ENCODE data around the gene SUGCT. TPM values are rescaled to one million over a fixed set of nuclear protein-coding genes. Genes with fewer than 3 reads are reported as not detected.
A peak's percentile ranks its signal among the peaks of the same experiment; 100 is the strongest.

The SUGCT gene
- total and polyA plus RNA-seq, 2 of the 13 experiments (the other 11 are each of a cell fraction or from before 2014, with no cell fraction given): 10.1 to 22.2 TPM

DNA sequence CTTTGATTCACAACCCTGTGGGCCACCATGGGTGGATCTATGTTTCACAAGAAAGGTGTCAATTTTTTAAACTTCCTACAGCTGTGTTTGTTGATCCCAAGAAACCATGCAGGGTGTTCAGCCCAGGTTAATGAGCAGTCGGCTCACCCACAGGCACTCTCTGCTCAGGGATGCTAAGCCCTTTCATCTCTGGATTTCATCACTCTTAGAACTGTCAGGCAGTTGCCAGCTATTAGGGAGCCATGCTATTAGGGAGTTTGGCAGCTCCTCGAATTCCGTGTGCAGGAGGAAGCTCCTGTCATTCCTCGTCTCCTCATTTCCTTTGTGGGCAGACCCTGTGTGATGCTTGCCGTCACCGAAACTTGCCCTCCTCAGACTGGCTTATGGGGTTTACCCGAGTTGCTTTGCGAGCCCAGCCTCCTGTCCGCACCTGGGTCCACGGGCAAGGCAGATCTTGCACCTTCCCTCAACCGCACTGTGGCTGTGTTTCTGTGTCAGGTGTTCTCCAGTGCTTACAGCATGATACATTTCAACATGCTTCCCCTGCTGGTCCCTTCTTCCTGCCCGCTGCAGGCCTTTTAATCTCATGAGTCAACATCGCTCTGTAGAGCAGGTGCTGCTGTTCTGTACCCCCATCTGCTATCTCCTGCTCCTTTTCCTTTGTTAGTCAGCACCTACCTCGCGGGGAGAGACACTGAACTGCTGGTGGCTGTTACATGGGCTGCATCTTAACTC is 509.8 kb downstream of the SUGCT start (continued):
- TF ChIP-seq ZNF431 (CRISPR knock-in tag; IDR thresholded peaks at IDR 0.05; ENCODE audit: borderline replicate concordance, low read depth): no peak
- 0 out of 2 replicates have a peak, but pooled peaks have one; percentile 44 for TF ChIP-seq RBAK (CRISPR knock-in tag; IDR thresholded peaks at IDR 0.05)
- TF ChIP-seq KDM1A (CRISPR knock-in tag; IDR thresholded peaks at IDR 0.05): no peak
- TF ChIP-seq SKI (IDR thresholded peaks at IDR 0.05; ENCODE audit: partially characterized antibody): no peak
- TF ChIP-seq ZNF660 (CRISPR knock-in tag; IDR thresholded peaks at IDR 0.05; ENCODE audit: borderline replicate concordance, low read depth): no peak
- TF ChIP-seq TEAD3 (CRISPR knock-in tag; optimal IDR thresholded peaks at IDR 0.05; ENCODE audit: borderline replicate concordance): peak; percentile 51
- TF ChIP-seq HES4 (CRISPR knock-in tag; IDR thresholded peaks at IDR 0.05; ENCODE audit: borderline replicate concordance): no peak
- TF ChIP-seq FOSL2 (CRISPR knock-in tag; IDR thresholded peaks at IDR 0.05): peak; percentile 25; the same call in 1 of the 2 replicates
- TF ChIP-seq, protein P1, sequence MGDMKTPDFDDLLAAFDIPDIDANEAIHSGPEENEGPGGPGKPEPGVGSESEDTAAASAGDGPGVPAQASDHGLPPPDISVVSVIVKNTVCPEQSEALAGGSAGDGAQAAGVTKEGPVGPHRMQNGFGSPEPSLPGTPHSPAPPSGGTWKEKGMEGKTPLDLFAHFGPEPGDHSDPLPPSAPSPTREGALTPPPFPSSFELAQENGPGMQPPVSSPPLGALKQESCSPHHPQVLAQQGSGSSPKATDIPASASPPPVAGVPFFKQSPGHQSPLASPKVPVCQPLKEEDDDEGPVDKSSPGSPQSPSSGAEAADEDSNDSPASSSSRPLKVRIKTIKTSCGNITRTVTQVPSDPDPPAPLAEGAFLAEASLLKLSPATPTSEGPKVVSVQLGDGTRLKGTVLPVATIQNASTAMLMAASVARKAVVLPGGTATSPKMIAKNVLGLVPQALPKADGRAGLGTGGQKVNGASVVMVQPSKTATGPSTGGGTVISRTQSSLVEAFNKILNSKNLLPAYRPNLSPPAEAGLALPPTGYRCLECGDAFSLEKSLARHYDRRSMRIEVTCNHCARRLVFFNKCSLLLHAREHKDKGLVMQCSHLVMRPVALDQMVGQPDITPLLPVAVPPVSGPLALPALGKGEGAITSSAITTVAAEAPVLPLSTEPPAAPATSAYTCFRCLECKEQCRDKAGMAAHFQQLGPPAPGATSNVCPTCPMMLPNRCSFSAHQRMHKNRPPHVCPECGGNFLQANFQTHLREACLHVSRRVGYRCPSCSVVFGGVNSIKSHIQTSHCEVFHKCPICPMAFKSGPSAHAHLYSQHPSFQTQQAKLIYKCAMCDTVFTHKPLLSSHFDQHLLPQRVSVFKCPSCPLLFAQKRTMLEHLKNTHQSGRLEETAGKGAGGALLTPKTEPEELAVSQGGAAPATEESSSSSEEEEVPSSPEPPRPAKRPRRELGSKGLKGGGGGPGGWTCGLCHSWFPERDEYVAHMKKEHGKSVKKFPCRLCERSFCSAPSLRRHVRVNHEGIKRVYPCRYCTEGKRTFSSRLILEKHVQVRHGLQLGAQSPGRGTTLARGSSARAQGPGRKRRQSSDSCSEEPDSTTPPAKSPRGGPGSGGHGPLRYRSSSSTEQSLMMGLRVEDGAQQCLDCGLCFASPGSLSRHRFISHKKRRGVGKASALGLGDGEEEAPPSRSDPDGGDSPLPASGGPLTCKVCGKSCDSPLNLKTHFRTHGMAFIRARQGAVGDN (CRISPR knock-in tag; IDR thresholded peaks at IDR 0.05): 0 out of 2 replicates have a peak, but pooled peaks have one; percentile 25
